GM12872 (cell line): ENCODE data around the gene UHRF1.

ENCODE experiments used
- TF ChIP-seq, protein P1 (sequence below): IDR thresholded peaks from 3 replicates; pipeline ENCODE4 v1.5.1; 2011; ENCODE audit warnings: low read depth, mild to moderate bottlenecking, low read length, moderate library complexity; ENCODE audit not compliant: insufficient read depth

UHRF1 gene

DNA sequence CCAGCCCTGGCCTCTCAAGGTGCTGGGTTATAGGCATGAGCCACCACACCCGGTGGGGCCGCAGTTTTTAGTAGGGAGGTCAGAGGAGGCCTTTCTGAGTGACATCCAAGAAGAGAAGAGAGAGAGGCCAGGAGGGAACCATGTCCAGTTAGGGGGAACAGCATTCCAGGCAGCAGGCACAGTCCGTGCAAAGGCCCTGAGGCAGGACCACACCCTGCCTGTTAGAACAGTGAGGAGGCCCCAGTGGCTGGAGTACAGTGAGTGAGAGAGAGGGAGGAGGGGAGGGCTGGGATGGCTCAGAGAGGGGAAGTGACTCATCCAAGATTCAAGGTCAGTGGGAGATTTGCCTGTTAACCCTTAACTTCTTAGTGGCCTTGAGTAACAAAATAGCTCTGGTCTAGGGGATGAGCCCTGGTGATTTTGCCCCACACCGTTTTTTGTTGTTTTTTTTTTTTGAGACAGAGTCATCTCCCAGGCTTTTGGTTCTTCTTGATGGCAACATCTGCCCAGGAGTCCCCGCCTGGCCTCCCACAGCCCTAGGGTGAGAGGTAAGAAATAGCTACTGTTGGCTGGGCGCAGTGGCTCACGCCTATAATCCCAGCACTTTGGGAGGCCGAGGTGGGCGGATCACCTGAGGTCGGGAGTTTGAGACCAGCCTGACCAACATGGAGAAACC, 39.1 kb upstream of the UHRF1 start:
- TF ChIP-seq, protein P1, sequence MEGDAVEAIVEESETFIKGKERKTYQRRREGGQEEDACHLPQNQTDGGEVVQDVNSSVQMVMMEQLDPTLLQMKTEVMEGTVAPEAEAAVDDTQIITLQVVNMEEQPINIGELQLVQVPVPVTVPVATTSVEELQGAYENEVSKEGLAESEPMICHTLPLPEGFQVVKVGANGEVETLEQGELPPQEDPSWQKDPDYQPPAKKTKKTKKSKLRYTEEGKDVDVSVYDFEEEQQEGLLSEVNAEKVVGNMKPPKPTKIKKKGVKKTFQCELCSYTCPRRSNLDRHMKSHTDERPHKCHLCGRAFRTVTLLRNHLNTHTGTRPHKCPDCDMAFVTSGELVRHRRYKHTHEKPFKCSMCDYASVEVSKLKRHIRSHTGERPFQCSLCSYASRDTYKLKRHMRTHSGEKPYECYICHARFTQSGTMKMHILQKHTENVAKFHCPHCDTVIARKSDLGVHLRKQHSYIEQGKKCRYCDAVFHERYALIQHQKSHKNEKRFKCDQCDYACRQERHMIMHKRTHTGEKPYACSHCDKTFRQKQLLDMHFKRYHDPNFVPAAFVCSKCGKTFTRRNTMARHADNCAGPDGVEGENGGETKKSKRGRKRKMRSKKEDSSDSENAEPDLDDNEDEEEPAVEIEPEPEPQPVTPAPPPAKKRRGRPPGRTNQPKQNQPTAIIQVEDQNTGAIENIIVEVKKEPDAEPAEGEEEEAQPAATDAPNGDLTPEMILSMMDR, result no peak

DNA sequence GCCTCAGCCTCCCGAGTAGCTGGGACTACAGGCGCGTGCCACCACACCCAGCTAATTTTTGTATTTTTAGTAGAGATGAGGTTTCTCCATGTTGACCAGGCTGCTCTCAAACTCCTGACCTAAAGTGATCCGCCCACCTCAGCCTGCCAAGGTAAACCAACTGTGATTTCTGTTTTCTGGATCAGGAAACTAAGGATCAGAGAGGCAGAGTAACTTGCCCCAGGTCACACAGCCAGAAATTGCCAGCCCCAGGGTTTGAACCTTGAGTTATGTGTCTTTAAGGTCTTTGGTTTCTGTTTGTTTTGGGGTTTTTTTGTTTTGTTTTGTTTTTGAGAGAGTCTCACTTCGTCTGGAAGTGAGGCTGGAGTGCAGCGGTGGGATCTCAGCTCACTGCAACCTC, 37.6 kb upstream of the UHRF1 start:
- TF ChIP-seq, protein P1, result no peak

DNA sequence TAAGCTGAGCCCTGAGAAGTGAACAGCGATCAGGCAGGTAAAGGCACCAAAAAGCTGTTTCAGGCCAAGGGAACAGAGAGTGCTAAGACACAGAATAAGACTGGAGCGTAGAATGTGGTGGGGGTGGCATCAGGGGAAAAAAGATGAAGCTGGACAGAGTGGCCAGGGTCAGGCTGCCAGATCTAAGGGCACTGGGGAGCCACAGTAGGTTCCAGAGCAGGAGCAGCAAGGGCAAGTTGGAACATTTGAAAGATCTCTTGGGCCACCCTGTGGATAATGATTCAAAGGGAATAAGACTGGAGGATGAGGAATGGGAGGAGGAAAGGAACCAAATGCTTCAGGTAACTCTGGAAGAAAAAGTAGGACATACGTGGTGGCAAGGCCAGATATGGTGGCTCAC, 35.4 kb upstream of the UHRF1 start:
- TF ChIP-seq, protein P1, result no peak

DNA sequence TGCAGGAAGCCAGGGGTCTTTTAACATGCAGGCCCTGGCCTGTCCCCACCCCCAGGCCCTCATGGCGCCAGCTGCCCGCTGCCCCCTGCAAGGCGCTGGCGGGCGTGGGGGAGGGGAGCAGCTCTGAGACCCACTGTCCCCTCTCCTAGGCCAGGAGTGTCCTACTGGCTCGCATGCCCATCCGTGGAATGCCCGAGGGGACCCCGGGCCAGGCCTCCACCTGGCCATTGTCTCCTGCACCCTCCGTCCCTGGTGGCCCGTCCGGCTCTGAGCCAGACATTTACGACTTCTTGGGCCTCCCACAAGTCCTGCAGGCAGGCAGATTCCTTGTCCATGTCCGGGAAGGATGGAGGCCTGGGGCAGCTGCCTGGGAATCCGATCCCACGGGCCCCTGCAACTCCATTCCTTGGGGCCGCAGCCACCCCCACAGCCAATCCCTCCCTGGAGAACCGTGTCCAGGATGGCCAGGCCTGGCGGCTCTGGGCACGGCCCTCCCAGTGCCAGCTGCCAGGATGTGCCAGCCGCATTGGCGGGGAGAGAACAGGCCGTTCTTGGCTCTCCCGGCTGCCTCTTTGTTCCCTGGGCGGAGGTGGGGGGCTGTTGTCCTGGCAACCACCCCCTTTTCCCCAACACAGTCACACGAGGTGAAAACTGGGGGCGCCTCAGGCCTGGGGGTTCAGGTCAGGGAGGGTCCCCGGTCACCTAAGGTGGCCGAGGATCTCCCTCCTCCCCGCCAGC, 31.4 kb upstream of the UHRF1 start:
- TF ChIP-seq, protein P1, result no peak

DNA sequence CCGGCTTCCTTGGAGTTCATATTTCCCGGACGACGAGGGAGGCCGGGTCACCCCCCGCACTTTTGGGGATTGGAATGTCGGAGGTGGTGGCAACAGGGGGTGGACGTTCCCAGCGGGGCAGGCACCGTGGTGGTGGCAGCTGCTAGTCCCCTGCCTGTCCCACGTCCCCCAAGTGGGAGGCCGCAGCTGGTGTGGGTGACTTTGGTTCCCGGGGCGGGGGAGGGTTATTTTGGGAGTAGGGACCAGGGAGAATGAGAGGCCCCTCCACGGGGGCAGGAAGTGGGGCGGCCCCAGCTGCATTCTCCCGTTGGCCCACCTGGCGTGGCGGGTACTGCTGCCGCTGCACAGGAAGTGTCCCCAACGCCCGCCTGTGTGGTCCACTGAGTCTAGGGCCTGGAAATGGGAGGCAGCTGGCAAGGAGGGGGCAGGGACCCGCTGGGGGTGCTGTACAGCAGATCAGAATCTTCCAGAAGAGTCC, 30.8 kb upstream of the UHRF1 start:
- TF ChIP-seq, protein P1, result no peak

DNA sequence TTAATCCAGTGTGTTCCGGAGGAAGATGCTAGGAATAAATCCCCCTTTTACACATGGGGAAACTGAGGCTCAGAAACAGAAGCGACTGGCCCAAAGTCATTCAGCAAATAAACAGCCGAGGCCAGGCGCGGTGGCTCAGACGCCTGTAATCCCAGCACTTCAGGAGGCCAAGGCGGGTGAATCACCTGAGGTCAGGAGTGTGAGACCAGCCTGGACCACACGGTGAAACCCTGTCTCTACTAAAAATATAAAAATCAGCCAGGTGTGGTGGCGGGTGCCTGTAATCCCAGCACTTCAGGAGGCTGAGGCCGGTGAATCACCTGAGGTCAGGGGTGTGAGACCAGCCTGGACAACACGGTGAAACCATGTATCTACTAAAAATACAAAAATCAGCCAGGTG, 30.3 kb upstream of the UHRF1 start:
- TF ChIP-seq, protein P1, result no peak

DNA sequence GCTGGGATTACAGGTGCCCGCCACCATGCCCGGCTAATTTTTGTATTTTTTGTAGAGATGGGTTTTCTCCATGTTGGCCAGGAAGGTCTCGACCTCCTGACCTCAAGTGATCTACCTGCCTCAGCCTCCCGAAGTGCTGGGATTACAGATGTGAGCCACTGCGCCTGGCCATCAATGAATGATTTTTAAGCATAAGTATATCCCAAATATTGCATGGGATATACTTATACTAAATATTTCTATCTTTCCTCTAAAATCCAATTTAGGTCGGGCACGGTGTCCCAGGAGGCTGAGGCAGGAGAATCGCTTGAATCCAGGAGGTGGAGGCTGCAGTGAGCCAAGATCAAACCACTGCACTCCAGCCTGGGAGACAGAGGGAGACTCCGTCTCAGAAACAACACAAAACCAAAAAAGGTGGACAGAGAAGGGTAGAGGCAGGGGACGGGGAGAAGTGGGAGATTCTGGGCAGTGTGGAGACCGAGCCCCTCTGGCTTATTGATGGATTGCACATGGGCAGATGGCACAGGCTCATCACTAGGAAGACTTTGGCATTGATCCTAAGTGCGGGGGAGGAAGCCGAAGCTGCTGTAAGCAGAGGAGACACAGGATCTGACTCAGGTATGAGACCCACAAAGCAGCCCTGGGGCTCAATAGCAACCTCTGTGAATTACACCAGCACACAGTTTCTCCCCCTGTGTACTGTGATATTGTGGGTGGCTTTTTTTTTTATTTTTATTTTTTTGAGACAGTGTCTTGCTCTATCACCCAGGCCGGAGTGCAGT, 20.1 kb upstream of the UHRF1 start:
- TF ChIP-seq, protein P1, result no peak
